GM12875 (cell line): ENCODE results near the gene TBX15.

Experiments used
- H3K4me3 ChIP-seq: one replicate; pipeline ENCODE4 v1.5.1; 2011; ENCODE audit warnings: low read depth, low read length, control low read depth
- TF ChIP-seq, protein P1 (sequence below): IDR thresholded peaks from 2 replicates; pipeline ENCODE4 v1.5.1; 2011; ENCODE audit warnings: low read depth, mild to moderate bottlenecking, control low read depth, inconsistent platforms, low read length, moderate library complexity, borderline replicate concordance; ENCODE audit not compliant: insufficient read depth

TBX15 gene

DNA sequence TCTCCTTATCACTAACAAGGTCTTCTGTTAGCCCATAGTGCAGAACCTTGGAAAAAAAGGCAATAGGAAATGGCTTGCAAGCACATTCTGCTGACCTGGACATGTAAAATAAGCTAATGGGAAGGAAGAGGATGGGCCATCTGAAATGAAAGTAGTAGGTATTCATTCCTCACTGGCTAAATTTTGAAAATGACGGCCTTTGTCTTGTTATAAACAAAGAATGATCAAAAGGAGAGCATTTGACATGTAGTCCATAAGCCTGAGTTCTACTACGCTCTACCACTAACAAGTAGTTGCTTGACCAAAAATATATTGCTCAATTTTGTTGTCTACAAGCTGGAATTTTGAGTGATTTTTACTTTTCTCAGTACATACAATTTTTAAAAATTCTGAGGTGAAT, 75.6 kb downstream of the TBX15 start:
- TF ChIP-seq, protein P1, sequence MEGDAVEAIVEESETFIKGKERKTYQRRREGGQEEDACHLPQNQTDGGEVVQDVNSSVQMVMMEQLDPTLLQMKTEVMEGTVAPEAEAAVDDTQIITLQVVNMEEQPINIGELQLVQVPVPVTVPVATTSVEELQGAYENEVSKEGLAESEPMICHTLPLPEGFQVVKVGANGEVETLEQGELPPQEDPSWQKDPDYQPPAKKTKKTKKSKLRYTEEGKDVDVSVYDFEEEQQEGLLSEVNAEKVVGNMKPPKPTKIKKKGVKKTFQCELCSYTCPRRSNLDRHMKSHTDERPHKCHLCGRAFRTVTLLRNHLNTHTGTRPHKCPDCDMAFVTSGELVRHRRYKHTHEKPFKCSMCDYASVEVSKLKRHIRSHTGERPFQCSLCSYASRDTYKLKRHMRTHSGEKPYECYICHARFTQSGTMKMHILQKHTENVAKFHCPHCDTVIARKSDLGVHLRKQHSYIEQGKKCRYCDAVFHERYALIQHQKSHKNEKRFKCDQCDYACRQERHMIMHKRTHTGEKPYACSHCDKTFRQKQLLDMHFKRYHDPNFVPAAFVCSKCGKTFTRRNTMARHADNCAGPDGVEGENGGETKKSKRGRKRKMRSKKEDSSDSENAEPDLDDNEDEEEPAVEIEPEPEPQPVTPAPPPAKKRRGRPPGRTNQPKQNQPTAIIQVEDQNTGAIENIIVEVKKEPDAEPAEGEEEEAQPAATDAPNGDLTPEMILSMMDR, result no peak

DNA sequence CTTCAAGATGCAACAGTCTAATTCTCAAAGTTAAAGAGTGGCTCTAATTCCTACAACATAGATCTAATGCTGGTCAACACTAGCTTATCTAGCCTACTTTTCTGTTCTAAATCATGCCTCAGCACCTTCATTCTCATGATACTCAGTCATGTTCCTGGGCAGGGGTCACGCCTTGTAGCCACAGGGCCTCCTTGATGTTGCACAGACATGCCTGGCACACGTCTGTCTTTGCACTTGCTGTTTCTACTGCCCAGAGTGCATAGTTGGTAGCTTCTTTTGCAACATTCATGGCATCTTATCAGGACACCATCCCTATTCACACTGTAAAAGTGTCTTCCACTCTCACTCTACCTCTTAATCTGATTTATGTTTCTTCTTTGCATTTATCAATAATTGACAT, 76.6 kb downstream of the TBX15 start:
- TF ChIP-seq, protein P1, result no peak
- H3K4me3 ChIP-seq, result no peak overlapping the region

More for the DNA sequence above, 75.6 kb downstream of the TBX15 start:
- H3K4me3 ChIP-seq, result no peak overlapping the region

DNA sequence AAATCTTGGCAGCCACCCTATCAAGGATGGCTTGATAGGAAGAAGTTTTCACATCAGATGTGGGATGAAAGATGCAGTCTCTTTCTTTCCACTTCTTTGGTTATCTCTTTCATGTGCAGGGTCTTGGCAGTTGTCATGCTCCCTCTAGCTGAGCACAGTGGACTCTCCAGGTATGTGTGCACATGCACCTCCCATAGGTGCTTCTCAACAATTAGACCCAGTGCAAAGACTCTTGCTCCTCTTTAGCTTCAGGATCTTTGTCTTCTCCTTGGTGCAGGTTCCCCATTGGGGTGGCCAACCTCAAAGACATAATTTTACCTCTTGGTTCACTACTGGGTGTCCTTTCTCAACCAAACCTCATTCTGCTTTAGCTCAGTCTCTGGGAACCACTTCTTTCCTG, 80.7 kb downstream of the TBX15 start:
- TF ChIP-seq, protein P1, result no peak
- no peak overlapping the region for H3K4me3 ChIP-seq

DNA sequence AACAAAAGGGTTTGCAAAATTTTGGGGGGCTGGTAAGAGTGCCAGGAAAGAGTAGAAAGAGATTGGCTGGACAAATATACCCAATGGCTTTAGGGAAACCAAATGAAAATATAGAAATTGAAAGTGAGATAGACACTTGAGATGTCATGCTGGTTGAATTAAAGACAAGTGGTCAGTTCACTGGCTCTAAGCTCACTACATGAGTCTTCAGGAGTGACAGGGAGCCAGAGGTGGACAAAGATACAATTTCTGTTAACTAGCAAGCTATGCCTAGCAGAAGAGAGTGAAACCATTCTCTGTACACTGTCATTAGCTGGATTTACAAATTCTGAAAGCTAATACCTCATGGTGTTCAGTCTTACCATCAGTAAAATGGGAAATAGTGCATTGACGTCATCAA, 82.5 kb downstream of the TBX15 start:
- TF ChIP-seq, protein P1, result no peak
- H3K4me3 ChIP-seq, result no peak overlapping the region

DNA sequence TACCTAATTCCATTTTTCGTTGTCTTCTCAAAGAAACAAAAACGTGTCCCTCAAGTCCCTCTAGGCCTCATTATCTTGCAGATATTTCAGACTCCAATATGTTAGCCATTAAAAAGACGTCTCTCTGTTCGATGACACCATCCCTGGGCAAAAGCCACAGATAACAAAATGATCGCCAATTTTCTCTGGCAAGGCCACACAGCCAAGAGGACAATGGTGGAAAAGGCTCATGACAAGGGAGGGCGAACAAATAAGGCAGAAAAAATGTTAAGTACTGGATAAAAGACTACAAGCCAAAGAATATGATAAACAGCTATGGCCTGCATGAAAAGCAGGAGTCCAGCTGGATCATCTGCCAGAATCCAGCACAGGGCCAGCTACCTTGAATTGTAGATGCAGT, 82.9 kb downstream of the TBX15 start:
- H3K4me3 ChIP-seq, result no peak overlapping the region
- TF ChIP-seq, protein P1, result no peak

DNA sequence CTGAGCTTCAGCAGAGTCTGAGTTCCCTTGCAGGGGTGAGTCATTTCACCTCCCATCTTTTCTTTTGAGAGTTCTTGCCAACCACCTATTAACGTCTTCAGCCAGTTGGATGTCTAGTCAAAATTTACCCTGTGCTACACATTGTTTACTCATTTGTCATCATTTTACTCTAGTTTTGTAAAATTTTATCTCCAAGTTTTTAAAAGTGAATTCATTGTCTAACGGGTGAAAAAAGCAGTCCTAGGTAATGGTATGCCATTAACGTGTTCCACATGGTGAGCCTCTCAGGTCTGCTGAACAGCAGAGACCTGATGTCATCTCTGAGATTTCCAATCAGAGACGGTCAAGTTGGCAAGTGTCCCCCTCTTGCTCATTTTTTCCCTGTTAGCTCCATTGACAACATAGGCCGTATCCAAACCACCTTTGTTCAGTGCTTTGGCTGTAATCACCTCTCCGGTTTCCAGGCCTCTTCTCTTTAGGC, 85.4 kb downstream of the TBX15 start:
- TF ChIP-seq, protein P1, result no peak
- H3K4me3 ChIP-seq, result no peak overlapping the region

DNA sequence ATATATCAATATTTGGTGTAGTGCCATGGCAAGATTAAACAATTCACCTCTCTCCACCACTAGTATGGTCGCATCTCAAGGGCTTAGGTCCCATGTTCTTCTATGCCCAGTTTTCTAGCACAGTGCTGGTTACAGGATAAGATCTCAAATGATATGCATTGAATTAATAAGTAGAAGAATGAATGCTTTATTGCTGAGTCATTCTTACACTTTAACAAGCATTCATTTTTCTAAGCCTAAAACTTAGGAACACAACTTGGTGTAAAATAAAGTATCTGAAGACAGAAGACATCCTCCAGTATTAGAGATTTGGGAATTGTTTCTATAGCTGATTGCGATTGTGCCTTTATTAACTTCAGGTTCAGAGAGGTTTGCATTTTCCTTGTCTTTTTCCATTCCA, 85.8 kb downstream of the TBX15 start:
- TF ChIP-seq, protein P1, result no peak
- H3K4me3 ChIP-seq, result no peak overlapping the region
